Measurements from ENCODE around the gene GALNT2.

The GALNT2 gene

DNA sequence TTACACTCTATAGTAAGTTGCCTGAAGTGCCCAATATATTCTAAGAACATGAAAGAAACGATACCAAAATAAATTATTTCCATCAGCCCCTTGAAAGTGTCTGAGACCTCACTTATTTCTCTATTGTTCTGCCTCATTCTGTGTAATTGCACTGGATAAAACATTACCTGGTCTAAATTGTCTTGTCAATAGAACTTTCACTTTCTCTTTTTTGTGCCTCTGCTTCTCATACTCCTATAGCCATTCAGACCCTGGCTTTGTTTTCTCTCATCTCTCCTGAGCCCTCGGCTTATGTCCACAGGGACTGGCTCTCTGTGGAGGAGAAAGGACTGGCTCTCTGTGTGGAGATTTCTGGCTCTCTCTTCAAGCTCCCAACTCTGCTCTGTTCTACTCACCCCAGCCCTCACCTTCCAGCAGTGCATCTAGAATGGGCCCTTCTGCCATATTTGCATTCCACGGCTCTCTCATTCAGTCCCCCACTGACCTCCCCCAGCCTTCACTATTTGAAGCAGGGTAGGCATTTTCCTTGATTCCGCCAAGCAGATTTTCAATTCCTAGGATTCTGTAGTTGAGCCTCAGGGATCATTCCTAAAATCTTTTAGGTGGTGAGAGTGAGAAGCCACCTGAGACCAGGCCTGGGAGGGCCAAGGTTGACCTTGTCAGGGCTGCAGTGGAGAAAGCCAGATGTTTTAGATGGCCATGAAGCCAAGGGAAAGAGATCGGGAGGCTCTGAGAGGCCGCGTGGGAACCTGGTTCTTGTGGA is 15.9 kb upstream of the GALNT2 start:
- DNase-seq (ENCODE audit: low read depth) = no peak

GRCh38 chr1:230052018-230052417 is 15.0 kb upstream of the GALNT2 start:
- no peak for DNase-seq (ENCODE audit: low read depth)

GRCh38 chr1:230052665-230053064 is 14.4 kb upstream of the GALNT2 start:
- DNase-seq (ENCODE audit: low read depth) = no peak

DNA sequence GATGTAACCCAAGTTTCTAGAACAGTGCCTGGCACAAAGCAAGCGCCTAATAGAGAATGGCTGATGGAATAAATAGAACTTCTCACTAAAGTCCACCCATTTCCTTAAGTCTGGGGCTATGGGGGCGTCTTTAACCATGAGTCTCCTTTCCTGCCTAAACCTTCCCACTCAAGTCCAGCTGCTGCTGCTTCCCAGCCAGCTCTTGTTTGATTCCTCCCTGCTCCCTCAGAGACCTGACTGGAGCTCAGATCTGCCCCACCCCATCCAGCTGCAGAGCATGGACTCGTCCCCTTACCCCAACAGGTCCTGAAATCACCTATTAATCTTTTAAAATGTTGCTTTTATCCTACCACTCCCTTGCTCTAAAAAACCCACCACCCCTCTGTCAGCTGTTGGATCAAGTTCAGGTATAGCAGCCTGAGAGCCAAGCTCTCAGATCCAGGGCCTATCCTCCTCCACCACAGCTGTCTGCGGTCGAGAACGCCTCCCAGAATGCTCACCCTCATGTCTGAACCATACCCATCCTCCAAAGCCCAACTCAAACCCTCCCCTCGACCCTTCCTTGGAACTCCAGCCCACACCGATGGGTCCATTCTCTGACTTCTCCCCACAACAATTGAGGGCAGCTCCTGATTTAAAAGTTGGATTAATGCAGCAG is 12.8 kb upstream of the GALNT2 start:
- DNase-seq (ENCODE audit: low read depth) = no peak

DNA sequence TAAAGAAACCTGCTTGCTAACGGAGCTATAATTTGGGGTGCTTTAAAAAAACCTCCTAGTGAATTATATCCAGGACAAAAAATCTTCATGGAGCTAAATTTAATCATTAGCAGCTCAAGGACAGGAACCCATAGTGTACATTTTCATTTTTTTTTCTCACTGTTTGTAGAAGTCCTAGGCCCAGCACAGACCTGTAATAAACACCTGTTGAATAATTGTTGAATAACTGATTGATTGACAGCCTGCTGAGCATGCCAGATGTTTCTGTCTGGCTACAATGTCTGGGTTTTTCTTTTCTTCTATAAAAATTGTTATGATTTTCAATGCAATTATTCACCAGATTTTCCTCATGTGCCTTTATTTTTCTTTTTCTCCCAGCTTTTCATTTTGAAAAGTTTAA is 10.9 kb upstream of the GALNT2 start:
- no peak for DNase-seq (ENCODE audit: low read depth)

DNA sequence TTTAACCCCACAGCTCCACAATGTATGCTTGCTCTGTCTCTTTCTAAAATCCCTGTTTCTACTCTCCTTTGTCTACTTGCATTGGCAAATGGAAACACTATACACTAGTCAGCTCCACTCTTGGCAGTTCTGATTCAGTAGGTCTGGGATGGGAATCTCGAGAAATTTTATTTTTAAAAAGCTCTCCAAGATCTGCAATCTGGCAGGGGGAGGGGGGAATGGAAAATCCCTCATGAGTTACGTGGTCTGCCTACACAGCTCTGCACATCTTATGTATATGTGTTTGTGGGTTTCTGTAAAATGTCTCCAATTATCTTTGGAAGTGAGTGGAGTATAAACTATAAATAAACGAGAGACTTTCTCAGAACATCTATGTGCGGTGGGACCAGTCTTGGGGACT is 9.9 kb upstream of the GALNT2 start:
- DNase-seq (ENCODE audit: low read depth) = no peak

GRCh38 chr1:230057681-230058565 is 9.1 kb upstream of the GALNT2 start:
- no peak for DNase-seq (ENCODE audit: low read depth)

GRCh38 chr1:230058626-230059025 is 8.4 kb upstream of the GALNT2 start:
- no peak for DNase-seq (ENCODE audit: low read depth)

GRCh38 chr1:230061801-230062200 is 5.2 kb upstream of the GALNT2 start:
- DNase-seq (ENCODE audit: low read depth) = no peak

GRCh38 chr1:230062521-230062920 is 4.5 kb upstream of the GALNT2 start:
- no peak for DNase-seq (ENCODE audit: low read depth)

GRCh38 chr1:230064283-230064682 is 2.8 kb upstream of the GALNT2 start:
- DNase-seq (ENCODE audit: low read depth) = no peak

DNA sequence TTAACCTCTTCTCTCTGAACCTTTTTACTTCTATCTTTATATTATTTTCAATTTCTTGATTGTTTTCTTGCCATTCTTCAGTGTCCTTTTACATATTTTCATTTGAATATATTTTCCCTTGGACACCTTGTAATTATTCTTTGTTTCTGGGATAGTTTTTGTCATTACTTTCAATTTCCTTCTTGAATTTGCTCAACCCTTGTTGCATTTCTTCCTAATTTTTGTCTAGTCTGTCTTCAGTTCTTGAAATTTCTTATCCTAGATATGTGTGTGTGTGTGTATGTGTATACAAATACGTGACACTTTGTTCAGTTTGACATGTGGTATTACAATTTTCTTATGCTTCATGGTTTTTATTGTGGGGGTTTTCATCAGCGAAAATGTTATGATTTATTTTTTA is 1.9 kb upstream of the GALNT2 start:
- no peak for DNase-seq (ENCODE audit: low read depth)

GRCh38 chr1:230065571-230065970 is 1.5 kb upstream of the GALNT2 start:
- DNase-seq (ENCODE audit: low read depth) = no peak

DNA sequence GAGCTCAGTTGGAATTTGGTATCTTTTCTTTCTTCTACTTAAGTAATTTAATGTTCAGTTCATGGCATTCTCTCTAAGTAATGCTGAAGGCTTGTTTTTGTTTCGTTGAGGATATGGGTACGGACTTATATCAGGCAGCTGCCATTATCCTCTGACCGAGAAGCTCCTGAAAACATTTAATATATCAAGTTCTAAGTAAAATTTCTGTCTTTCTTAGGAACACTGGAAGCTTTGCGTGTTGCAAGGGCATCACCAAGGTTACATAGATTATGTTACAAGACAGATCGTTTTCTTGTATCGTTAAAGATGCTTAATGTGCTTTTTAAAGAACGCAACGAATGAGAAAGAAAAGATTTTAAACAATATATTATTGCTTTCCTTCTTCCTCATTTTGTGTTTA is 1.0 kb upstream of the GALNT2 start:
- no peak for DNase-seq (ENCODE audit: low read depth)

DNA sequence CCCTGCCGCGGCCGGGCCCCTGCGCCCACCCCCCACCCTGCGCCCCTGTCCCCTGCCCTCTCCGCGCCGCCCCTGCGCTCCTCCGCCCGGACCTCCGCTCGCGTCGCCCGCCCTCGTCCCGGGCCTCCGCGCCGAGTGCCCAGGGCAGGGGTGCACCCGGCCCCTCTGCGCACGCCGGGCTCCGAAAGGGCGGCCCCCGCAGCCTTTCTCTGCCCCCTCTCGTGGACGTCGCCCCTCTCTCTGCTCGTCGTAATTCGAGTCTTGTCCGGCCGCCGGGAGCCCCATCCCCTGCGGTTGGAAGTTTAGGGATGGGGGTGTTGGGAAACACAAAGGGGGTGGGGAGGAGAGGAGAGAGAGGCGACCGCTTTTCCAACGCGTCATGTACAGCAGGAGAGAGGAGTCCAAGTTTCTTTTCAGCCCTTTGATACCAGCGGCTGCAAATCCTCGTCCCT is 407 bp downstream of the GALNT2 start:
- no peak for DNase-seq (ENCODE audit: low read depth)

GRCh38 chr1:230067871-230068620 is 1.0 kb downstream of the GALNT2 start:
- no peak for DNase-seq (ENCODE audit: low read depth)

GRCh38 chr1:230068621-230068873 is 1.5 kb downstream of the GALNT2 start:
- DNase-seq (ENCODE audit: low read depth) = no peak

DNA sequence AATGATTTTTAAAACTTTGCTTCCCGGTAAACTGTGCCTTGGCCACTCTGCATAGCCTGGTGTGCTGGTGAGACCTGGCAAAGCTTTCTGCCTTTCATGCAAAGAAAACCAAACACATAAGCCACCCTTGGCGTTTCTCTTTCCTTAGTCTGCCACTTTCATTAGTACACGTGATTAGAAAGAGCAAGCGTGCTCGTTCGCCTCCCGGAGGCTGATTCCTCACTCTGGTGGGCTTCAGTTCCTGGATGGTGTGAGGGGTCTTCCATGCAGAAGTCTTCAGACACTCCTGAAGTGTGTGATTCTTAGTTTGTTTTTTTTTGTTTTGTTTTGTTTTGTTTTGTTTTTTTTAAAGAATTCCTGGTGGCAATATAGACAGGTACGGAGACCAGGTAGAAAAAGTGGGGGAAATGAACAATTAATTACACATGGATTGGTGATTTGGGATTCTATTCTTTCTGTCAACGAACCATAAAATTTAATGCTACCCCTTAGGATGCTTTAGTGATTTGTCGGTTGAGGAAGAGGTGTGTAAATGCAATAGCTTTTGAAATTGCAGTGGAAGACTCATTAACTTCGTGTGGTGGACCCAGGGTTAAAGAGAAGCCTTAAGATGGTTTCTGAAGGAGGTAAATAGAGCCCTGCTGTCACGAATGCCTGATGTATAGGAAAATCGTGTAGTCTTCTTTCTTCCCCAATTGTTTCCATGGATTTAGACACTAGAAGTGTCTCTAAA is 2.1 kb downstream of the GALNT2 start:
- DNase-seq (ENCODE audit: low read depth) = no peak

- DNase-seq (ENCODE audit: low read depth) = no peak
Observed at GRCh38 chr1:230069796-230070195, 2.8 kb downstream of the GALNT2 start.

DNA sequence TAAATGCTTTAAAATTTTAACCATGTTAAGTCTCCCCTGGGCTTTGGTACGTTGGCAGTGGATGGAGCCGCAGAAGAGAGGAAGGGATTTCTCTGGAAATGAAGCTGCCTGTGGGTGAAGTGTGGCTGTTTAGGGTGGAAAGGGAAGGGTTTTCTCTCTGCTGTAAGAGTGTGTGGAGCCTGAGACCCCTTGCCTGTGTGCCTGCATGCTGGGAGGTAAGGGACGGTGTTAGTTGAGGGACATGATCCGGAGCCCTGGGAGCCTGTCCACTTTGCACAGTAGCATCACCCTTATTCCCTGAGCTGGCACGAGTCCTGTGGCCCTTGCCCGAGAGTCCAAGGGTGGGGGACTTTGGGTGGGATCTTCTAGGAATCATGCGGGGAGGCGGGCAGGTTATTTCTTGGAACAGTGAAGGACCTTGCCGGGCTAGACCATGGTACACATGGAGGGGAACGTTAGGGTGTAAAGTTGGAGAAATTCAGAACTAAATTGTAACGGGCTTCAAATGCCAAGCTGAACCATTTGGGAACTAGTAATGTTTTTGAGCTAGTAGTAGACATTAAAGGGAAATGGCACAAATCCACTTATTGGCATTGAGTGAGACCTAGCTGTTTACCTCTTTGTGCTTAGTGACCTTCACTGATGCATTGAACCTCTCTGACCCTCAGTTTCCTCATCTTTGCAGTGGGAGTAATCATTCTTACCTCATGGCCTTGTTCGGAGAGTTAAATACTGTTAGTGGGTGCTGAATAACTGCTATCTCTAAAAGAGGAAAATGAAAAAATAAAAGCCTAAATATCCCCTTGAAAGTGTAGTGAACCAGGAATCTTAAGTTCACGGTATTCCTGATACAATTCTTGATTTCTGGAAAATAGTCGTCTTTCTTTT is 3.5 kb downstream of the GALNT2 start:
- DNase-seq (ENCODE audit: low read depth) = no peak

DNA sequence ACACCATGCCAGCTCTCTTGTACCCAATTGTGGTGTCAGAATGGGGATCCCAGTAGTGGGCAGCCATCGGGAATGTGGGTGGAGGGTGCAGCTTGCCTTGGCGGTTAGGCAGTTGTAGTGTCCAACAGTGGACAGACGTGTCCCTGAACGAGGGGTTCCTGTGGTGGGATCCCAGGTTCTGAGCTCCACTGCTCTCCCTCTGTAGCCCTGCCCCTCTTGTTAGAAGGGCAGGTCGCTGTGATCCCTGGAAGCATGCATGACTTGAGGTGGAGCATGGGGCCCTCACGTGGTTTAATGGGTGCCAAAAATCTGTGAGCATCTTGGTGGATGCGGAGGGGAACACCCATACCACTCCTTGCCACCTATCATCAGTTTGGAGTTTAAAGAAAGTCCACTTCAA is 4.3 kb downstream of the GALNT2 start:
- no peak for DNase-seq (ENCODE audit: low read depth)
